HG02798 (cell line): ENCODE results near the gene ACOX1.

ENCODE experiments used
- ATAC-seq: cut with Tn5 transposase; IDR thresholded peaks from one replicate; pipeline ENCODE4 v1.9.1; 2021; ENCODE audit warnings: mild to moderate bottlenecking; ENCODE audit not compliant: unreplicated experiment, poor library complexity

ACOX1 gene

DNA sequence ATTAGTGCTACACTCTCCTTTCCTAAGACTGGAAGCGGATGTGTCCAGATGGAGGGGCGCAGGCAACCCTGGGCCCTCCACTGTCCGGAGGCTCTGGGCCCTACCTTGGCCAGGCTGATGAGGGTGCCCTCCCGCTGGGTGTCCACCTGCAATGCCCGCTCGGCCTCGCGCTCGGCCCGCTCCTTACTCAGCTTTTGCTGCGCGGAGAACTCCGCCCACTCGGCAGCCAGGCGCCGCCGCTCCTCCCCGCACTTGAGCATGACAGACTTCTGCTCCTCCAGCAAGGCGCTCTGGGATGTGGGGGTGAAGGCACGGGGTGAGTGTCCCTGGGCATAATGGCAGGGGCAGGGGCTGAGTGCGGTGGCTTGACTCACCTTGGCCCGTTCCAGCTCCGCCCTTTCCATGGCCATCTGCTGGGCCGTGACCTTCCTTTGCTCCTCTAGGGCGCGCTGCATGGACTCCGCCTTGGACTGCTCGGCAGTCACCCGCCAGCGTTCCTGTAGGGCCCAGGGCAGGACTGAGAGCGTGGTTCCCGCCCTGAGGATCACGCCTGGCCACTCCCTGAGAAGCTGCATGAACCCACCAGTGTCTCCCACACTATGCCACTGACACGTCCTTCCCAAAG is 64.2 kb downstream of the ACOX1 start:
- ATAC-seq: no peak

- ATAC-seq: no peak
These were observed 65.3 kb downstream of the ACOX1 start for GRCh38 chr17:75913537-75914210.

DNA sequence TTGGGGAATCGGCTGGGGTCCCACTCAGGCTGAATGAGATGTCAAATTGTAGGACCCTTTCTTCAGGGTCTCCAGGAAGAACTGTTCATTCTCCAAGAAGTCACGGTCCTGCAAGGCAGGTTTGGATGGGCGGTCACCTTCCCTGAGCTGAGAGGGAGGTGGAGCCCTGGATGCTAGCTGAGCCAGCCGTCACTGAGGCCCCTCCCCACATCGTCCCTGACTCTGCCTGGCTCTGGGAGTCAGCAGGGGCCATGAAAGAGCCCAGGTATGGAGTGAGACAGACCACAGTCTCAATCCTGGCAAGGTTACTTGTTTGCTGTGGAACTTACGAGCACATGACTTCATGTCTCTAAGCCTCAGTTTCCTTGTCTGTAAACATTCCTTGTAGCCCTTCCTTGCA is 68.3 kb downstream of the ACOX1 start:
- no peak for ATAC-seq

GRCh38 chr17:75909812-75910274 is 69.1 kb downstream of the ACOX1 start:
- no peak for ATAC-seq

DNA sequence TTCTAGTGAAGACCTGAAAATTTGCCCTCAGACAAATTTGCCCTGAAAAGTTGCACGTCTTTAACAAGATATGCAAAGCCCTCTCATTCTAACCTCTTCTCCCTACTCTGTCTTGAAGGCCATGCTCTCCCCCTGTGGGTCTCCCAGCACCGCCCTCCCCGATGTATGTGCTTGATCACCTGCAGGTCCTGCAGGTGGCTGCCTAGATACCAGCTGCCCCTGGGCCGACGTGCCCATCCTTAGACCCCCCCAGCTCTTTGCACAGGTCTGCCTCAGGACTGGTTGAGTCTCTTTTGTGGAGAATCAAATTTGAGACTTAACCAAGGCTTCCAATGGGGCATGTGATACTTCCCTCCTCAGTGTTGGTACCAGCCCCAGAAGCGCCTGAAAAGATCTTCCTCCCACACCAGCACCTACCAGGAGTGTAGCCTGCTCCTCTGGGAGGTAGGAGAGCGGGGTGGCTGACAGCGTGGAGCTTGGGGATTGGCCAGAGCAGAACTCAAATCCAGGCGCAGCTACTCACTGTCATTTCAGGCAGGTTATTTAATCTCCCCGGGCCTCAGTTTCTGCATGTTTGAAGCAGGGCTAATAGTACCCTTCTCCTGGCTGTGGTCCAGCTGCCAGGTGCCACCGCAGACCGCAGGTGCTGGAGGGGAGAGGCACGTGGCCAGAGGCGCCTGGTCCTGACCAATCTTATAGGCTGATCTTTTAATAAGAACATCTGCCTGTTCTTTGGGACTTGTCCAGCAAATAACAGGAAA is 69.7 kb downstream of the ACOX1 start:
- no peak for ATAC-seq

DNA sequence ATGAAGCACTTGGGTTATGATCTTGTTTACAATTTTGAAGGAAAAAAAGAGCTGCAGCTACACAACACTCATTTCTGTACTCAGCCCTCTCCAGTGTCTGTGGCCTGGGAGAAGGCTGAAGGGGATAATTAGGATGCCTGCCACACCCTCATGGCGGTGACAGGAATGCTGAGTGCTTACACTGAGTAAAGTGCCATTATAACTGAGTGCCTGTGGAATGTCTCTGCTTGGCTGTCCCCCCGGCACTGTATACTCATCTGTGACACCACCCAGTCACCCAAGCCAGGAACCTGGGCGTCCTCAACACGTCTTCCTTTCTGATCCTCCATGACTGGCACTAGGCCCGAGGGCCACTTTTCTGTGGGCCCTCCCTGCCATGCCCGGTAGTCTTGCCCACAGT is 70.8 kb downstream of the ACOX1 start:
- ATAC-seq: no peak

DNA sequence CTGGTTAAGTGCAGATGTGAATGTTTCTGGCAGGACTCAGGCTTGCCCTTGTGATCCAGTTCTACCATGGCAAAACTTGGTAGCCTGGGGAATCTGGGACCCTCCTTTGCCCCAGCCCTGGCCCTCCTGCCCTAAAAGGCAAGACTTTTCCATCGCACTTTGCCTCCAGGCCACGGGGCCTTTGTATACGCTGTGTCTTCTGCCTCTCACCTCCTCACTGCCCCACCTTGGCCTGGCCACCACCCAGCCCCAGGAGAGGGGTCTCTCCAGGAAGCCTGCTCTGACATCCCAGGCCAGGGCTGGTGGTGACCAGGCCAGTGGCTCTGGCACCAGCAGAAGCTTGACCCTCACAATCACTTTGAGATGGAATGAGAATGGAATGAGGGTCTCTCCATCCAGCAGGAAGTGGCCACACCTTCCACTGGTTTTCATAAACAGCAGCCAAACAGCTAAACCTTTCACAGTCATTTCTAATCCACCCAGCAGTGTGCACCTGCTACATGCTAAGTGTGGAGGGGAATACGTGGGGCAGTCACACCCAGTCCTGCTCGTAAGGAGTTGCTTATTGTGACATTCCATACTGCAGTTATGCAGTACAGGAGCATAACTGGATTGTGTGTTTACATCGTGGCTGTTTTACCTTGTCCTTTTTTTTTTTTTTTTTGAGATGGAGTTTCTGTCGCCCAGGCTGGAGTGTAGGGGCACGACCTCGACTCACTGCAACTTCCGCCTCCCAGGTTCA is 72.7 kb downstream of the ACOX1 start:
- ATAC-seq: no peak

DNA sequence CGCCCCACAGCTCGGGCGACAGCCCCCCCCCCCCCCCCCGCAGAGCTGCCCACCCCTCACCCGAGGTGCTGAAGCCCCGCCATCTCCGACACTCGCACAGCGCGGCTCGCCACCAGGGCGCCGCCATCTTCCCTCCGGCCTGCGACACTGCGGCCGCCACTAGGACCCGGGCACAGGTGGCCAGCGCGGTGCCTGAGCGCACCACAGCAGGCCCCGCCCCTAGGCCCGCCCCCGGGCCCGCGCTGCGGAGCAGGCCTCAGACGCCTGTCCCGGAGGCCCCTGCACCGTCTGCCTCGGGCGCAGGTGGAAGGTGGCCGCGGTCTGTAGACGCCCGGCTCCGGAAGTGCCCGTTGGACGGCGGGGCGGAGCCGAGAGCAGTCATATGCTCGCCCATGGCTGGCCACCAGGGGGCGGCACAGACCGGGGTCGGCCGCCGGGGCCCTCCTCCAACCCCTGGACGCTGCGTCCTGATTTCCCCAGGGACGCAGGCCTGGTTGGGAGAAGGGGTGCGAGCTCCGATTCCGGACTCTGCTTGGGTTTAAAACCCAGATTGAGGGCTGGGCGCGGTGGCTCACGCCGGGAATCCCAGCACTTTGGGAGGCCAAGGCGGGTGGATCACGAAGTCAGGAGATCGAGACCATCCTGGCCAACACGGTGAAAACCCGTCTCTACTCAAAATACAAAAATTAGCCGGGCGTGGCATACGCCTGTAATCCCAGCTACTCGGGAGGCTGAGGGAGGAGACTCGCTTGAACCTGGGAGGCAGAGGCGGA is 74.0 kb downstream of the ACOX1 start, which contains the start of gene MRPL38:
TSS of gene MRPL38 (minus strand) at position 136 of the 773 bp plus-strand sequence. CDS start at position 127, 9 bp downstream.
- peak; percentile 96 for ATAC-seq

- no peak for ATAC-seq
These were observed 76.6 kb downstream of the ACOX1 start for GRCh38 chr17:75902406-75902805.

DNA sequence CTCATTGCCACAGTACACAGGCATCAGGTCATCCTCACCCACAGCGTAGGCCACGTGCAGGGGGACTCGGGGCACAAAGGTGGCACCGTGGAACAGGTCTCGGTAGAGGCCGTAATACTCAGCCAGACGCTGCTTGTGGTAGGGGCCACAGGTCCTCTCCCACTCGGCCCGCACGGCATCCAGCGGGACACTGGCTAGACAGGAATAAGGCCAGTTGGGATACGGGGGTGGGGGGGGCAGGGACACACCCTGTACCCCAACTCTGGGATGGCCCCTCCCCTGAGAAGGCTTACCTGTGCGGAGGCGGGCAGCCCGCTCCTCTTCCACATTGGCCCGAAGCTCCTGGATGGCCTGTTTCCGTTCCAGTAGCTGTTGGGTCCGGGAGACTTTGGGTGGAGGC is 77.2 kb downstream of the ACOX1 start:
- no peak for ATAC-seq

- ATAC-seq: no peak
These were observed 78.1 kb downstream of the ACOX1 start for GRCh38 chr17:75900691-75901533.

- no peak for ATAC-seq
These were observed 79.0 kb downstream of the ACOX1 start for GRCh38 chr17:75899767-75900468.

DNA sequence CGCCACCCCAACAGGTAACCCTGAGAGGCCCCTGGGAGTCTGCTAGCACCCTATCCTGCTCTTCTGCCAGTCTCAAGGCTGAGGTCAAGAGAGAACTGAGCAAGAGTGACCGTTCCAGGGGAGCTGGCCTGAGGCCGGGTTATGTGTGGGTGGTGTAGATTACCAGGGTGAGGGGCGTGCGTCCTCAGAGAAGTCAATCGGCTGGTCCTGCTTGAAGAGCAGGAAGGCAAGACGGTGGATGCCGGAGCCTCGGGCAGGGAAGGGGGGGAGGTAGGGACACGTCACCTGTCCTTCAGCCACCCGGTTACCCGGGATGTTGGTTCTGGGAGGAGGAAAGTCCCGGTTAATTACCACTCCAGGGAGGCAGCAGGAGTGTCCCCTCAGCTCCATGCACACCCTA is 79.6 kb downstream of the ACOX1 start:
- ATAC-seq: no peak

- ATAC-seq: no peak
These were observed 80.2 kb downstream of the ACOX1 start for GRCh38 chr17:75898791-75899190.

- ATAC-seq: no peak
These were observed 80.9 kb downstream of the ACOX1 start for GRCh38 chr17:75898065-75898464.

DNA sequence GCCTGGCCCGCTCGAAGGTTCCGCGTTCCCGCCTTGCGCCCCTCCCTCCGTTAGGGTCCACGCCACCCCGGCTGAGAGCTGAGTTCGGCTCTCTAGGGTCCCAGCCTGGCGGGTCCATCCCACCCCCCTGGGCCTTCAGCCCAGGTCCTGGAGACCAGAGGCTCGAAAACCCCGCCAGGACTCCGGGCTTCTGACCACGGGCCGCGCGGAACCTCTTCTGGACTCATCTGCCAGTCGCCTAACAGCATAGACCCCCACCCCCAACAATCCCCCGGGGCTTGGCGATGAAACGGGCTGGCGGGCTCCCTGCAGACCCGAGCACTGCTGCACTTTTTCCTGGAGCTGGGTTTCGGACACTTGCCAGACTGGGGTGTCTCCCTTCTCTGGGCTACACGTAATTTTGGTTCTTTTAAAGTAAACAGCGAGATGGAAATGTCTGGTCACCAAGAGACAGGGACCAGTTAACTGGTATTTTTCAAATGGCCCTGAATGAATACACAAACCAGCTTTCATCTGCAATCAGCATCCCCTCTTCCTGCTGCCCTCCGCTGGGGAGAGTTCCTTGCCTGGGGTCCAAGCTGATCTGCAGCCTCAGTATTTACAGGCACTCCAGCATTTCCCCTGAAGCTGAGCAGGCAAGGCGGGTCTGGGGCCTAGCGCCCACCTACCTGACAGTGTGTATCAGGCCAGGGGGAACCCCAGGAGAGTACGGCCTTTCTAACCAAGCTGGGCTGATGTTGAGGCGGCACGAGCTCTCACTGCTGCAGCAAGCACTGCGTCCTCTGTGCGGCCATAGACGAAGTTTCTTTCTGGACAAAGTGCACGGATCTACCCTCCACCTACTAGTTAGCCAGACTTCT is 81.6 kb downstream of the ACOX1 start:
- ATAC-seq: no peak

DNA sequence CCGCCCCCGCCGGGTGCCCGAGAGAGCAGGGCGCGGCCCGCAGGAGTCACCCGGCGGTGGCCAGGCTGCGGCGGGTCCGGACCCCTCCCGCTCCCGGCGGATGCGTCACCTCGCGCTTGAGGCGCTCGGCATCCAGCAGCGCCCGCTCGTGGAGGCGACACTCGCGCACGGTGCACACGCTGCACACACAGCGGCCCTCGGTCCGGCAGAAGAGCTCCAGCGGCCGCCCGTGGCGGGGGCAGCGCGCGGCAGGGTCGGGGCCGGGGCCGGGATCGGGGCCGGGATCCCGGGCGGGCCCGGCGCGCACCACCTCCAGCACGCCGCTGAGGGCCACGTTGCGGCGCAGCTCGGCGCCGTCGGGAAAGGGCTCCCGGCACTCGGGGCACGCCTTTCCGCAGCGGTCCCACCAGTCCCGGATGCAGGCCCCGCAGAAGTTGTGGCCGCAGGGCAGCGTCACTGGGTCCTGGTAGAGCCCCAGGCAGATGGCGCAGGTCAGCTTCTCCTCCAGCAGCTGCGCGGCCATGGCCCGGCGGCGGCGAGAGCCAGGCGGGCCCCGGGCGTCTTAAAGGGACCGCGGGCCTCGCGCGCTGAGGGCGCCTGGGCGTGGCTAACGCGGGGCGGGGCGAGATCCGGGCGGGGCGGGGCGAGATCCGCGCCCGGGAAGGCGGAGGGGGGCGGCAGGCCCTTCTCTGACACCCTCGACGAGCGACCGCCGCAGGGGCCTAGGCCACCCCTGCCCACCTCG is 82.4 kb downstream of the ACOX1 start, which contains the start of gene TRIM65:
TSS of gene TRIM65 (minus strand) at position 537 of the 745 bp plus-strand sequence. CDS start at position 523, 14 bp downstream.
- peak; percentile 67 for ATAC-seq
